SK-N-SH treated with all-trans-retinoic acid at 6 μM for 48 hours (cell line): Measurements from ENCODE around the gene DLG5.

Source experiments
- ATAC-seq: fragments of 200-7000 bp; cut with Tn5 transposase; 3 replicates; pipeline ENCODE4 v1.9.1; 2020; ENCODE audit warnings: mild to moderate bottlenecking, moderate library complexity
- ARNTL ChIP-seq: fragments of 450-650 bp; formaldehyde crosslinking; IDR thresholded peaks from 2 replicates; pipeline ENCODE4 v1.5.0; 2020; ENCODE audit warnings: low read depth, mild to moderate bottlenecking, moderate library complexity, borderline replicate concordance
- BACH2 ChIP-seq: fragments of 250-450 bp; sonication (Bioruptor Pico); IDR thresholded peaks from 2 replicates; pipeline ENCODE4 v1.9.0; 2021; ENCODE audit warnings: mild to moderate bottlenecking, borderline replicate concordance
- CREB5 ChIP-seq: fragments of 250-450 bp; sonication (Bioruptor Pico); IDR thresholded peaks from 2 replicates; pipeline ENCODE4 v1.5.1; 2020; ENCODE audit warnings: low read depth, mild to moderate bottlenecking, moderate library complexity
- CSDC2 ChIP-seq: fragments of 250-450 bp; sonication (Bioruptor Pico); IDR thresholded peaks from 2 replicates; pipeline ENCODE4 v1.5.0; 2020; ENCODE audit warnings: mild to moderate bottlenecking, moderate library complexity
- CSRNP3 ChIP-seq: fragments of 250-450 bp; sonication (Bioruptor Pico); IDR thresholded peaks from 2 replicates; pipeline ENCODE4 v1.5.1; 2021; ENCODE audit warnings: mild to moderate bottlenecking, moderate library complexity
- GLIS3 ChIP-seq: fragments of 250-450 bp; sonication (Bioruptor Pico); IDR thresholded peaks from 2 replicates; pipeline ENCODE4 v1.5.0; 2020; ENCODE audit warnings: mild to moderate bottlenecking, moderate library complexity
- ISL1 ChIP-seq: fragments of 250-450 bp; sonication (Bioruptor Pico); IDR thresholded peaks from 2 replicates; pipeline ENCODE4 v2.1.2; 2022; ENCODE audit warnings: mild to moderate bottlenecking, moderate library complexity
- OSR1 ChIP-seq: fragments of 250-450 bp; sonication (Bioruptor Pico); IDR thresholded peaks from 2 replicates; pipeline ENCODE4 v1.8.0; 2022; ENCODE audit warnings: moderate library complexity, mild to moderate bottlenecking, inconsistent platforms
- PATZ1 ChIP-seq: fragments of 250-450 bp; sonication (Bioruptor Pico); IDR thresholded peaks from 2 replicates; pipeline ENCODE4 v1.8.0; 2020; ENCODE audit warnings: mild to moderate bottlenecking, moderate library complexity, borderline replicate concordance
- POU6F1 ChIP-seq: fragments of 250-450 bp; sonication (Bioruptor Pico); IDR thresholded peaks from 2 replicates; pipeline ENCODE4 v1.8.0; 2021; ENCODE audit warnings: low read depth, mild to moderate bottlenecking, moderate library complexity, borderline replicate concordance
- SNAI2 ChIP-seq: fragments of 250-450 bp; sonication (Bioruptor Pico); IDR thresholded peaks from 2 replicates; pipeline ENCODE4 v1.5.0; 2020; ENCODE audit warnings: mild to moderate bottlenecking, moderate library complexity
- TCF4 ChIP-seq: fragments of 250-450 bp; sonication (Bioruptor Pico); IDR thresholded peaks from 2 replicates; pipeline ENCODE4 v1.8.0; 2021; ENCODE audit warnings: mild to moderate bottlenecking, moderate library complexity, borderline replicate concordance
- TSHZ2 ChIP-seq: fragments of 250-450 bp; sonication (Bioruptor Pico); IDR thresholded peaks from 2 replicates; pipeline ENCODE4 v1.5.0; 2020; ENCODE audit warnings: mild to moderate bottlenecking, moderate library complexity
- ZC3H10 ChIP-seq: fragments of 250-450 bp; sonication (Bioruptor Pico); IDR thresholded peaks from 2 replicates; pipeline ENCODE4 v1.5.1; 2021; ENCODE audit warnings: mild to moderate bottlenecking, moderate library complexity
- ZFP3 ChIP-seq: fragments of 250-450 bp; sonication (Bioruptor Pico); IDR thresholded peaks from 2 replicates; pipeline ENCODE4 v1.5.0; 2020; ENCODE audit warnings: mild to moderate bottlenecking, moderate library complexity
- ZFP30 ChIP-seq: fragments of 450-650 bp; formaldehyde crosslinking; IDR thresholded peaks from 2 replicates; pipeline ENCODE4 v1.5.0; 2022; ENCODE audit warnings: mild to moderate bottlenecking, moderate library complexity
- ZNF565 ChIP-seq: fragments of 450-650 bp; formaldehyde crosslinking; conservative IDR thresholded peaks from 2 replicates; pipeline ENCODE4 v1.5.0; 2020; ENCODE audit warnings: low read depth, mild to moderate bottlenecking, moderate library complexity
- ZNF8 ChIP-seq: fragments of 450-650 bp; formaldehyde crosslinking; IDR thresholded peaks from 2 replicates; pipeline ENCODE4 v1.5.0; 2020; ENCODE audit warnings: mild to moderate bottlenecking, moderate library complexity

Gene DLG5

GRCh38 chr10:77801474-77802161, 124.9 kb downstream of the DLG5 start:
- TF ChIP-seq BACH2 (CRISPR knock-in tag) (no peak), ZFP3 (CRISPR knock-in tag) (no peak), SNAI2 (CRISPR knock-in tag) (no peak), CREB5 (no peak), POU6F1 (CRISPR knock-in tag) (no peak), ZNF8 (CRISPR knock-in tag) (no peak), ZC3H10 (CRISPR knock-in tag) (no peak), GLIS3 (no peak)
- ATAC-seq = no peak

- no peak for ATAC-seq
- TF ChIP-seq ZNF8 (CRISPR knock-in tag) (no peak), TCF4 (CRISPR knock-in tag) (no peak), POU6F1 (CRISPR knock-in tag) (no peak), ISL1 (CRISPR knock-in tag) (no peak), OSR1 (no peak), ZNF565 (CRISPR knock-in tag) (no peak), BACH2 (CRISPR knock-in tag) (no peak), PATZ1 (CRISPR knock-in tag) (no peak)
Measured at GRCh38 chr10:77800738-77801266, 125.8 kb downstream of the DLG5 start.

- TF ChIP-seq ARNTL (CRISPR knock-in tag) (no peak), ZC3H10 (CRISPR knock-in tag) (no peak), CSDC2 (no peak), TSHZ2 (no peak), ZNF8 (CRISPR knock-in tag) (no peak), CREB5 (no peak), TCF4 (CRISPR knock-in tag) (no peak), GLIS3 (no peak), CSRNP3 (CRISPR knock-in tag) (no peak), POU6F1 (CRISPR knock-in tag) (no peak), ISL1 (CRISPR knock-in tag) (no peak), ZFP30 (CRISPR knock-in tag) (no peak)
- no peak for ATAC-seq
Measured at GRCh38 chr10:77800320-77800719, 126.2 kb downstream of the DLG5 start.
